Measurements from ENCODE around the gene RAB1B.

DNA sequence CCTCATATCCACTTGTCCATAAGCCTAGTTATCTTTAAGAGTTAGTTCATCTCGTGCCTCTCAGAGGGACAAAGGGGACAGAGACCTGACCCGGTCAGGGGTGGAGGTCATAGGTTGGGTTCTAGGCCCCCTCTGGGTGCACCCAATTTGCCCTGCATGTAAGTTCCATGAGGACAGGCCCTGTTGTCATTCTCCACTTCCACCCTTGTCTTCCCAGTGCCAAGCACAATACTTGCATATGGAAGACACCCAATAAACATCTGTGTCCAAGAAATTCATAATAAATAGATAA lies 21.8 kb downstream of the RAB1B start:
- TF ChIP-seq, protein P1, sequence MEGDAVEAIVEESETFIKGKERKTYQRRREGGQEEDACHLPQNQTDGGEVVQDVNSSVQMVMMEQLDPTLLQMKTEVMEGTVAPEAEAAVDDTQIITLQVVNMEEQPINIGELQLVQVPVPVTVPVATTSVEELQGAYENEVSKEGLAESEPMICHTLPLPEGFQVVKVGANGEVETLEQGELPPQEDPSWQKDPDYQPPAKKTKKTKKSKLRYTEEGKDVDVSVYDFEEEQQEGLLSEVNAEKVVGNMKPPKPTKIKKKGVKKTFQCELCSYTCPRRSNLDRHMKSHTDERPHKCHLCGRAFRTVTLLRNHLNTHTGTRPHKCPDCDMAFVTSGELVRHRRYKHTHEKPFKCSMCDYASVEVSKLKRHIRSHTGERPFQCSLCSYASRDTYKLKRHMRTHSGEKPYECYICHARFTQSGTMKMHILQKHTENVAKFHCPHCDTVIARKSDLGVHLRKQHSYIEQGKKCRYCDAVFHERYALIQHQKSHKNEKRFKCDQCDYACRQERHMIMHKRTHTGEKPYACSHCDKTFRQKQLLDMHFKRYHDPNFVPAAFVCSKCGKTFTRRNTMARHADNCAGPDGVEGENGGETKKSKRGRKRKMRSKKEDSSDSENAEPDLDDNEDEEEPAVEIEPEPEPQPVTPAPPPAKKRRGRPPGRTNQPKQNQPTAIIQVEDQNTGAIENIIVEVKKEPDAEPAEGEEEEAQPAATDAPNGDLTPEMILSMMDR (IDR thresholded peaks at IDR 0.05 in 2 of 3, conservative IDR thresholded peaks at IDR 0.05 in 1 of 3; ENCODE audit: borderline replicate concordance in 1 of 3, insufficient read depth in 1 of 3, low read depth in 2 of 3, low read length in 2 of 3) = no peak
- TF ChIP-seq EZH2 (IDR thresholded peaks at IDR 0.05) (no peak), POLR2A (IDR thresholded peaks at IDR 0.05; ENCODE audit: borderline replicate concordance, extremely low read depth, insufficient read depth, insufficient read length) (no peak)
